GM21423 (cell line): Measurements from ENCODE around the gene CLEC16A.

Source experiments
- ATAC-seq: cut with Tn5 transposase; IDR thresholded peaks from one replicate; pipeline ENCODE4 v1.9.1; 2021; ENCODE audit warnings: mild to moderate bottlenecking, moderate library complexity; ENCODE audit not compliant: unreplicated experiment

The CLEC16A gene

DNA sequence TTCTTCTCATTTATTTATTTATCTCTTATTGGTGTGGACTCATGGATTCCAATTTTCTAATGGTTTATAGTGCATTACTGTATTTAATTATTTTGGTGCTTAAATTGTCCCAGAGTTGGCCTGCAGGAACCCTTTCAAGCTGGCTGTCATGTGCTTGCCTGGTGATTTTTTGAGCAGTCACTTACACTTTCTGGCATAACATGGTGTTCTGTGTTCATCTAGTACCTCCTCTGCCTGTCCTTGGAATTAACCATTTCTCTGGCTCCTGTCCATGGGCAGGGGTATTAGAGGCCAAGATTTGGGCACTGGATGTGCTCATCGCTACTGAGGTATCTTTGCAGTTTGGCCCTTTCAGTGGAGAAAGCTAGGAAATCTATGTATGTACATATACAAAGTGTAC is 67.0 kb downstream of the CLEC16A start:
- ATAC-seq, result no peak

DNA sequence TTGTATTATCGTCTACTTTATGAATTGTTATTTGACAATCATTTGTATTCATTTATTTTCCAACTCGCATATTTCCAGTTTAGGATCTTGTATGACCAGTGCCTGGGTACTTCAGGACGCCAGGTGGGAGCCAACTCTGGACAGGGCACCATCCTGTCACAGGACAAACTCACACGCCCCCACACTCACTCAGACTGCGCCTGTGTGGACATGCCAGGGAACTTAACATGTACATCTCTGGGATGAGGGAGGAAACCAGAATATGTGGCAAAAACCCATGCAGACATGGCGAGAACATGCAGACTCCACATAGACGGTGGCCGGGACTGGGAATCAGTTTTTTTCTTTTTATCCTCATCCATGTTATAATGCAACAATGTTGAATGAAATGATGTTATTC is 68.5 kb downstream of the CLEC16A start:
- ATAC-seq, result no peak

DNA sequence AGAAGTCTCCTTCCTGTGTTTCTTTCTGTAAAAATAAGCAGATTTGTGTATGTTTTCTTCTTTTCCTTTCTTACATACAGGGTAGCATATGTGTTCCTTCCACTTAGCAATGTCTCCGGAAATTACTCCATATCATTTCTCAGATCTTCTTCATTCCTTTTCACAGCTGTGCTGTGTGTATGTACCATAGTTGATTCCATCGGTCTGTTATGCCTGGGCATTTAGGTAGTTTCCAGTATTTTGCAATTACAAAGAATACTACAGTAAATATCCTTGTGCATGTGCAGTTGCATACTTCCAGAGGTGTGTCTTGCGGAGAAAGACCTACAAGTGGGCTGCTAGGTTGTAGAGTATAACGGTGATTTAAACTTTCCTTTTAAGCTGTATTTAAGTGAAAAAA is 69.8 kb downstream of the CLEC16A start:
- no peak for ATAC-seq

DNA sequence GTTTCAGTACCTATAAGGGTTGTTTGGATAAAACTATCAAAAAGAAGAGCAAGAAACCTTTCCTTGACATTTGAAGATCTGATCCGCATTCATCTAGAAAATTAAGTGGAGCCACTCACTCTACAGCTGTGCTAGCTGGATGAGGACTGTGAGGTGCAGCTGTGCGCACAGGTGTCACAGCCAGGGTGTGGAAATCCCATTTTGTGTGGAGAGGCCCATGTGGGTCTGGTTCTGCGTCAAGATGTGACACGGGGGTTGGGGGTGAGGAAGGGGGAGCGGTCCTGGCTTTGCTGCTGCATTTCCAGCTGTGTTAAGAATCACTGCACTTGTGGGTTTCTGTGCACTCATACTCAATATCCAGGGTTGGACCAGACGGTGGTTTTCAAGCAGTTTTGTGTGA is 70.7 kb downstream of the CLEC16A start:
- no peak for ATAC-seq

DNA sequence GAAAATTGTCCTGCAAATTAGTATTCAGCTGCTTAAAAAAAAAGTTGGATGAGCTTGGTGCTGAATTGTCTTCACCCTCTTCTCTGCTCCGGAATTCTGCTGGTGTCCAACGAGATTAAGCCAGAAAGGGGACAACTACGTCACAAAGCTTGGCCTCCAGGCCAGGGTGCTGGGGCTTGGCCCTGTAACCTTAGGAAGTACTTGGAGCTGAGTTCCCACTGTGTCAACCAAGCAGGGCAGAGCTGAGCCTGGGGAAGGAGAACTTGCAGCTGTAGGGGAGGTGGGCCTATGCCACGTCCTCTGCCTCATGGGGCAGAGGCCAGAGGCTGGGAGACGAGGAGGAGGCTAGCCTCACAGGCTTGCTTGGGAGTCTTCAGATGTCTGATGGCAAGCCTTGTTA is 71.2 kb downstream of the CLEC16A start:
- ATAC-seq, result no peak

DNA sequence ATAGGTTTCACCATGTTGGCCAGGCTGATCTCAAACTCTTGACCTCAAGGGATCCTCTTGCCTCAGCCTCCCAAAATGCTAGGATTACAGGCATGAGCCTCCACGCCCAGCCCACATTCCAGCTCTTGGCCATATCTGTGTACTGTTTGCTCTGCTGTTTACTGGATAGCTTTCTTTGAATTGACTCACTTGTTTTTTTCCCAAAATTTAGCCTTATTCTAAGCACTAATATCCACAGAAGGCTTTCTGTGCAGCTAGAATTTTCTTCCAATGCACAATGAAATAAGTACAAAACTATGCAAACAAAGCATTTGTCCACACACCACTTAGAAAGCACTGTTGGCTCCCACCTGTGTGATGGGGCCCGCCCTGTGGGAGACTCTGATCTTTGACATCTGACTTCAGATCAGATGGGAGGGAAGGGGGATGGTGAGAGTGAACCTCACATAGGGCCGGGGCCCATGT is 72.2 kb downstream of the CLEC16A start:
- no peak for ATAC-seq

DNA sequence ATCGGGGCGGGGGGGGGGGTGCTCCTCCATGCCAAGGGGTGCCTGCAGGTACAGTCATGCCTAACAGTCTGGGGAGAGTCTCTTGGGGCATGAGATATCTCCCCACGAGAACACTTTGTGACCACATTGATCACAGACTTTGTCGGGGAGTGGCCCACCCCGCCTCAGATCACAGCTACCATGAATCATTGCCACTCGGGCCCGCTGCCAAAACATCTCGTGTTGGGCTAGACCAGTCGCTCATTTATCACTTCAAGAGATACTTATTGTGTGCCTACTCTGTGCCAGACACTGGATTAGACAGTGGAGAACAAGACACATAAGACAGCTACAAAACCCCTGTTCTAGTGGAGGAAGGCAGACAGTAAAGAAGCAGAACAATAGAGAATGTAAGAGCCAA is 72.6 kb downstream of the CLEC16A start:
- no peak for ATAC-seq

DNA sequence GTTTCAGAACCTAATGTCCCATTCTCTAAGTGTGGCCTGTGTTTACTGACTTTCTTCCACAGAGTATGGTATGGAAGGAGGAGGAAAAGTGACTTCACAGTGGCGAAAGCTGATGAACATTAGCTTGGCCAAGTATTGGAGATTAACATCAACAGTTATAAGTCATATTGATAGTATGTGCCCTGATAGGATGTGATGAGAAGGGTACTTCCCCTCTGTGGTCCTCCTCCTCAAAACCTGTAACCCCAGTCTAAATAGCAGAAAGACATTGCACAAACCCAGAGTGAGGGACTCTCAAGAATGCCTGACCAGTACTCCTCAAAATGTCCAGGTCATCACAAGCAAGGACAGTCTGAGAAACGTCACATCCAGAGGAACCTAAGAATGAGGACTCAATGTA is 73.1 kb downstream of the CLEC16A start:
- ATAC-seq, result no peak

DNA sequence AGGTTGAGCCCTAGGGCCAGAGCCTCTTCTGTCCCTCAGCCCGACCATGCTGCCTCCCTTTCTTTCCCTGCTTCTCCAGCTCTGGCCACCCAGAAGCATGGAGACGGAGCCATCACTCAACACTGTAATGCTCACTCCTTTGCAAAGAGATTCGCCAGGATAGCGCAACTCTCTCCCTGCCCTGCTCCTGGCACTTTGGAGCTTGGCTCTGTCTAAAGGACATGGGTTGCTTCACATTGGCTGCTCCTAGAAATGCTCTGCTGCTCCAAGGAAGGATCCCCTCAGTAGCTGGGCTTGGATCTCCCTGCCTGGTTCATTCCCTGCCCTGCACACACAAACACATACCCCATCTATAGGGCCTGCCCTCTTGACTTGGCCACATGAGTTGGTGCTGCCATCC is 76.0 kb downstream of the CLEC16A start:
- ATAC-seq, result no peak

DNA sequence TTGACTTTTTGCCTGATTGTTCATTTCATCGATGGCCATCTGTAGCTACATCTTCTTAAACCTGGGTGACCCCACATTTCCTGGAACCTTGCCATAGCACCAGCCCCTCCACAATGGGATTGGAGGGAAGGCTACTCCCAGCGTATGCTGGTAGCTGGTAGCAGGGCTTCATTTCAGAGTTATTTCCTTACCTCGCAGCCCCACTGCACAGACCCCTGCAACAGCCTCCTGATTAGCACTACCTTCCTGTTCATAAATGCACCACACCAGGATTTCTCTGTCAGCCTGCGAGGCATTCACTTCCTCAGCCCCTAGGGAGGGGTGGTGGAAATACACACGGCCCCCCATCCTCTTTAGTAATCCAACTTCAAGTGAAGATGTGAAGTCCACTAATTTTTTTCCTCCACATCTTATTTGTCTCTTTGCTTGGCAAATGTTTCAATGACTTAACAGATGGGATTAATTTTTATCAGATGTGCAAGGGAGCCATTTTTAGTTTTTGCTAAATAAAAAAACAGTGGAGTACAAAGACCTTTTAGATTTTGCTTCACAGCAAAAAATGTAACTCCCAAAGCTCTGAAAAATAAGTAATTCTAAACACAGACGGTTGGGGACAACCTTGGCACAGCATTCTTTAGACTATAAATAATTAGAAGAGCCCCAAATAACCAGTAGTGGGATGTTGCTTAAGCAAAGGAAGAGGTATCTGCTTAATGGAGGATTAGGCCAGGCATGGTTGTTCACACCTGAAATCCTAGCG is 76.6 kb downstream of the CLEC16A start:
- ATAC-seq, result no peak

DNA sequence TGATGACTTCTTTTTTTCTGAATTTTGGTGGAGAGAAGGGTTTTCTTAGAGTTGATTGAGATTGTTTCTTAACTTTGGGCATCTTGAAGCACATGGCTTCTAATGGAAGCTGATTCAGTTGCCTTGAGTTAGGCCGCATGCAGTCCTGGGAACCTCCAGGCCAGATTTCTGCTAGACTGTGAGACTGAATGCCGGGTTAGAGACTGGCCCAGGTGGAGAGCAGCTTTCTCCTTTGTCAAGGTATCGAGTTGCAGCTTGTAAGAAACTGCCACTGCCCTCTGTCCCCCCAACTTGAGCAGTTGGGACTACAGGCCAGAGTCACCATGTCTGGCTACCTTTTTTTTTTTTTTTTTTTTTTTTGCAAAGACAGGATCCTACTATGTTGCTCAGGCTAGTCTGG is 77.6 kb downstream of the CLEC16A start:
- ATAC-seq, result no peak

DNA sequence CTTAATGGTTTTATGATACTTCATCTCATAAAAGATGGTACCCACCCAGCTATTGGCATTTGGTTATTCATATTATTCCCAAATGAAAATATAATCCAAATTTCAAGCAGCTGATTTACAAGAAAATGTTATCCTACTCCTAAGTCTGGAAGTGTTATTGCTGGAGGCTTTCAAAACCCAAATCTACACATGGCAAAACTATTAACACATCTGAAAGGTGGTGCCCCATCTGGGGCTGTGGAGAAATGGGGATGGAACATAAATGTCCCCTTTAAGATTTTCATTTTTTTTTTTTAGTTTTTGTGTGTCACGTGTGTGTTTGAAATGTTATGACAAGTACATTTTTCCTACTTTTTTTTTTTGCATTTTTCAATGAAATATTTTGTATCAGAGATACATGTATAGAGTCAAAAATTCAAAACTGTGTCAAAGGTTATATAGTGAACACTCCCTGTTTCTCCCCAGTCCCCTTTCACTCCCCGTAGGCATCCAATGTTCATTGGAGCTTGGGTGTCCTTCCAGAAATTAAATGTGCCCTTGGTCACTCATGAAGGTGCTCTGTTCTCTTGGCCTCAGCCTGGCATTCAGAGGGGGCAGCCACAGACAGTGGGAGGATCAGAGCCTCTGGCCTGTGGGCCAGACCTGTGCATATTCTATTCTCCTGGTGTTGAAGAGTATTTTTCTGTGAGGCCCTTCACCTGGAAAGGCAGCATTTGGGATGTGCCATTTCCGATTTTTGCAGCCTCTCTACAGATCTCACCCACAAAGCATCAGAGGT is 79.1 kb downstream of the CLEC16A start:
- no peak for ATAC-seq

DNA sequence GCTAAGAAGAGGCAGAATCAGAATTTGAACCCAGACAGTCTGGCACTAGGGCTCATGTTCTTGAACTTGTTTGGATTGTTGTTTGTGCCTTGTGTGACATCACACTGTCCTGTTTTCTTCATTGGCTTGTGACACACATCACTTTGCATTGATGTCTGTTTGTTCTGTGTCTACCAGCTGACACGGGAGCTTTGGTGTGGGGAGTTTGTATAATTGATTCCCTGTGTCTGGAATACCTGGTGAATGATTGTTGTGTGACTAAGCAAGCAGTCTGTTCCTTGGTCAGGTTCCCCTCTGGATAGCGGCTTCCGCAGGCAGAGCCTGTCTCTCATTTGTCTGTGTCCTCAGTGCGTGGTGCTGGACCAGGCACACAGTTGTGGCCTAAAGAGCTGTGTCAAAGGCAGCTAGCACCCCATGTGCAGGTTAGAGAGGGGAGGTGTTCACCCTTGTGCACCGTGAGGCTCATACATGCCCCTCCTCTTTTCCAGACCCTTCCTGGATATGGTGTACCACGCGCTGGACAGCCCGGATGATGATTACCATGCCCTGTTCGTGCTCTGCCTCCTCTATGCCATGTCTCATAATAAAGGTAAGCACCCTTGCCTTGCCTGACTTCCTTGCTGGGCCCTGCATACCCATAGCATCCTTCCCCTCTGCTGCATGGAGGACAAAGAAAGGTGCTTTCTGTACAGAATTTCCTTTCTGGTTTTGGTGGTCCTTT is 80.1 kb downstream of the CLEC16A start:
- peak; percentile 42 for ATAC-seq

DNA sequence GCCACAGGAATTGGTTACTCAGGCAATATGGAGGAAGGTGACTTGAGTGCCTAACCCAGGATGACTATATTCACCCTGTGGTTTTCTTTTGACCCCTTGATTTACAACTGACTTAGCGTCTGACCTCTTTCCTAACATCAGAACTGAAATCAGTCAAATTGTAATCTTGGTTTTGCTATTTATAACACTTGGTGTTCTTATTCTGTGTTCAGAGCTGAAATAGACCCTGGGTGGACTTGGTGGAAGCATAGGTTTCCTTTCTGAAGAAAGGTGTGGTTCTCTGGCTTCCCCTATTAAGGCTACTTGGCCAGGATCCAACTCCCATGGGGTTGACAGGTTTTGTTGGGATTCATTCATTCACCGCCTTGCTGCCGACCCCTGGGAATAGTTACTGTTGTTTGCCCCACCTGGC is 80.8 kb downstream of the CLEC16A start:
- peak; percentile 74 for ATAC-seq

DNA sequence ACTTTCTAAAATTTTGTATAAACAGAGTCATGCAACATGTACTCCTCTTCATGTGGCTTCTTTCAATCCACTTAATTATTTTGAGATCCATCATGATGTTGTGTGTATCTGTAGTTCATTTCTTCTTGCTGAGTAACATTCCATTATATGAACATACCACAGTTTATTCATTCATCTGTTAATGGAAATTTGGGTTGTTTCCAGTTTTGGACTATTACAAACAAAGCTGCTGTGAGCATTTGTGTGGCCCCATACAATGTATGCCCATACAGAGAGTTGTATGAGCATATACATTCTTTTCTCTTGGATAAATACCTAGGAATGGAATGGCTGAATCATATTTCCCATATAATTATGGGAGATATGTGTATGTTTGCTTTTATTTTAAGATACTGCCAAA is 85.6 kb downstream of the CLEC16A start:
- no peak for ATAC-seq

DNA sequence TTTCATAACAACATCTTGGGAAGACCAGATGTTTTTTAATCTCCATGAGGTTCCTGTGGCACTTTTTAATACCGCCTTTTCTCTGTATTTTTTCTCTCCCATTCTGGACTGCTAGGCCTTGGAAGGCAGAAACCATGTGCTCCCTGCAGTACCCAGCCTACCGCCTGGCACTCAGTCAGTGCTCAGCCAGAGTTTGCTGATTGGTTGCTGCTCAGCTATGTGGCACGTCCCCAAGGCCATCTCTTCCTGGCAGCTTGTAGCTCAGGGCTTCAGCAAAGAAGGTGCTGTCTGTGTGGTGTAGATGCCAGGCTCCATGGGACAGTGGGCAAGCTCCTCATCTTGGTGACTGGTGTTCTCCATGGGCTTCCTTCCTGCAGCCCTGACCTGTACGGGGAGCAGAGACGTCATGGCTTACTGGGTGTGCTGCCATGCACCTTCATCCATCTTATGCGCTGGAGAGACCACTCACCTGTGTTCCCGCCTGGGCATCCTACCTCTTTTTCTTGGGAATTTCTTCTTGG is 86.7 kb downstream of the CLEC16A start:
- ATAC-seq, result no peak

DNA sequence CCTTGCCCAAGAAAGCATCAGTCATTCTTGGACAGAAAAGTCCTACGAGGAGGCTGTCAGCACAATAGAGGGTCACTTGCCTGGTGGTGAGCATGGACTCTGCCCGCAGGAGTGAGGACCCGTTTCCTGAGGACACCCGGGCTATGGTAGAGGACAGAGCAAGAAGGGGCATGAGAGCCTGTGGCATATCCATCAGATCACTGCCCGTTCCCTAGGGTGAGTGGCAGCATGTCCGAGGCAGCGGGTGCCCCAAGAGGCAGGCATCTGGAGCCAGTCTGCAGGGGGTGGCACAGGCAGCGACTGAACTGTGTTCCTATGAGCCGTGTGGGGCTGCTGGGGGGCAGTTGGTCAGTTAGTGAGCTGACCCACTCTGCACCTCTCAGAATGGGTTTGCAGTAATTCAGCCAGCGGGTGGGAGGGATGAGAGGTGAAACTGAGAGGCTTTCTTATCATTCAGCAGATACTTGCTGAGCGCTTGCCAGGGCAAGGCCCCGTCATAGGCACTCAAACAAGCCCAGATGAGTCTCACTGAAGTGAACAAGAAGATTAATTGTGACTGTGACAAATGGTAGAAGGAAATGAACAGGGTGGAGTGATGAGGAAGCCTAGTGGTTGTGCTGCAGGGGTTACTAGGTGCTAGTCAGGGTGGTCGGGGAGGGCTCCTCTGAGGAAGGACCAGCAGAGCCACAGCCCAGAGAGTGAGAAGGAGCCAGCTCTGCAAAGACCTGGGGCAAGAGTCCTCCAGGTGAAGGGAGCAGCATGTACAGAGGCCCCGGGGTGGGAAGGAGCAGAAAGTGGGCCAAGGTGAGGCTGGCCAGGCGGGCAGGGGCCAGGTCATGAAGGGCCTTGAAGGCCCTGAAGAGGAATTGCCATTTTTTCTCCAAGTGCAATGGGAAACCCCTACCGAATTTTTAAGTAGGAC is 87.9 kb downstream of the CLEC16A start:
- ATAC-seq, result no peak

DNA sequence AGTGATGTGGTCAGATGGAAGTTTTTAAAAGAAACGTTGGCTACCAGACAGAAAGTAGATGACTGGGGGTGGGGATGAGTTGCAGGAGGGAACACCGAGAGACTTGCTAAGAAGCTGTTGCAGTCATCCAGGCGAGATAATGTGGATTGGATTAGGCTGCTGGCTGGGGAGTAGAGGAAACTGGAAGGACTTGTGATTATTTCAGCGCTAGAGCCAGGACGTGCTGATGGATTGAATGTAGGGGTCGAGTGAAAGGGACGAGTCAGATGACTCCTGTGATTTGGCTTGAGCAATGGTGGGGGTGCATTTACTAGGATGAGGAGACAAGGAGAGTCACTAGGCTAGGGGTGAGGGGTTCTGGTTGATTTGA is 88.5 kb downstream of the CLEC16A start:
- ATAC-seq, result no peak

DNA sequence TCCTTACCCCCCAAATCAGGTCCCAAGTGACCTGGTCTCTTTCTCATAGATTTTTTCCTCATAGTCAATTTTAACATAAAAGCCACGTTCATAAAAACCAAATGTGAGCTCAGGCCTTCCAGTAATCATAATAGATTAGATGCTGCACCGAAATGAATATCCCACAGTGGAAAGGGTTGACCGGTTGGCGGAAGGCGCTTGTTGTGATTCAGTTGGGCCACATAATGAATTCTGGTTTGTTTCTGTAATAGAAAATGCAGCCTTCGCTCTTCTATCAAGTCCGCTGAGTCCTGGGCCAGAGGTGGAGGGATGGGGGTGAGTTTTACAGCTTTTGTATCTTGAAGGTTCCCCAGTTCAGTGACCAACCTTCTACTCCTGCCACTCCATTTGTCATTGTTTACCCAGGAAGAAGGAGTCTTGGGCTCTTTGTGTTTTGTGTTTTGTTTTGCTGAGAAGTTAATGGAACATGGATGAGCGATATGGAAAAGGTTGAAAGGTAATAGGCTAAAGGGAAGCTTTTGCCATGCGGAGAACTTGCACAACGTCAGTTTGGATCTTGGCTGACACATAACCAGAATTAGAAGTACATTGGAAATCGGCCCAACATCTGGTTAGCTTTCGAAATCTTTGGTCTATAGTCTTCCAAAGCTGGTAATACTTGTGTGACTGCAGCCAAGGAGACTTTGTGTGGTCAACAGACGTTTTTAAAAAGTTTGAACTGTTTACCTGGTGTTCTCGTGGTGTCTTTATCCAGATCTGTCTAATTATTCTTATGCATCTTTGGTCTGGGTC is 89.5 kb downstream of the CLEC16A start:
- no peak for ATAC-seq

DNA sequence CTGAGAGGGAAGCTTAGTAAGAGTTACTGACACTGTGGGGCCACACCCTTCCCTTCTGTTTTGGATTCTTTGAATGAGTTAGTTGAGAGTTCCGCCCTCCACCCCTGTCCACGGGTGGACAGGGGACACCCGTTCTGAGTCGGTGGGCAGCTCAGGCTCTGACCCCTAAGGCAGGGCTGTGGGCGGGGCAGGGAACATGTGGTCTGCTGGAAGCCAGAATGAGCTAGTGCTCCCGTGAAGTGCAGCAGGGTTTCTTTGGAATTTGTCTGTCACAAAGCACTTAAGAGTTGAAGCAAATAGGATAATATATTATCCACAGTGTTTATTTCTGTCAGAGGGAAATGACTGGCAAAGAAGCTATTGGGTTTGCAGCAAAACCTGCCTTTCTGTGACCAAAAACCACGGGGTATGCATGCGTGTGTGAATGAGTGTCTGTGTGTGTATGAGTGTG is 90.1 kb downstream of the CLEC16A start:
- ATAC-seq, result no peak
